HG02973 (cell line): ENCODE data around the gene RNF41.
"Not testable (repeated sequence)": the region's sequence is repeated elsewhere in the genome, so short reads cannot be mapped to it uniquely, and the experiment has no call there.

Experiments used
- ATAC-seq: cut with Tn5 transposase; IDR thresholded peaks from one replicate; pipeline ENCODE4 v1.9.1; 2021; ENCODE audit warnings: moderate library complexity; ENCODE audit not compliant: unreplicated experiment

Gene RNF41

DNA sequence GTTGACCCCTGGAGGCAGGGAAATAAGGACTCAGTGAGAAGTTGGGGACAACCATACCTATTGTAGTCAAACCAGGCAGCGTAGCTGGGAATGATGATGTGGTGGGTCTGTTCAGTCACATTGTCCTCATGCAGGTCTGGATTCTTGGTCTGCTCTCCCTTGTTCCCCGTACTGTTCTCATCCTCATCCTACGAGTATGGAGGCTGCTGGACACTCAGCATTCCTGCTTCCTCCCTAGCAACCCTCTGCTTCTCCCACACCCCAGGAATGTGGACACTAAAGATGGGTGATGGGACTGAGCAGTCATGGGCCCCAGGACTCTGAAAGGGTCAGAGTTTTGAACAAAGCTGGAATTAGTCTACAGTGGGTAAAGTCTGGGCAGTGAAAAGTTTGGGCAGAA, 43.4 kb downstream of the RNF41 start:
- no peak for ATAC-seq

- no peak for ATAC-seq
These were observed 48.9 kb downstream of the RNF41 start for GRCh38 chr12:56172839-56173238.

GRCh38 chr12:56169229-56169759, 52.4 kb downstream of the RNF41 start:
- no peak for ATAC-seq

GRCh38 chr12:56165369-56165768, 56.4 kb downstream of the RNF41 start:
- ATAC-seq: no peak

GRCh38 chr12:56164345-56164729, 57.4 kb downstream of the RNF41 start:
- no peak for ATAC-seq

- no peak for ATAC-seq
These were observed 58.0 kb downstream of the RNF41 start for GRCh38 chr12:56163533-56164344.

DNA sequence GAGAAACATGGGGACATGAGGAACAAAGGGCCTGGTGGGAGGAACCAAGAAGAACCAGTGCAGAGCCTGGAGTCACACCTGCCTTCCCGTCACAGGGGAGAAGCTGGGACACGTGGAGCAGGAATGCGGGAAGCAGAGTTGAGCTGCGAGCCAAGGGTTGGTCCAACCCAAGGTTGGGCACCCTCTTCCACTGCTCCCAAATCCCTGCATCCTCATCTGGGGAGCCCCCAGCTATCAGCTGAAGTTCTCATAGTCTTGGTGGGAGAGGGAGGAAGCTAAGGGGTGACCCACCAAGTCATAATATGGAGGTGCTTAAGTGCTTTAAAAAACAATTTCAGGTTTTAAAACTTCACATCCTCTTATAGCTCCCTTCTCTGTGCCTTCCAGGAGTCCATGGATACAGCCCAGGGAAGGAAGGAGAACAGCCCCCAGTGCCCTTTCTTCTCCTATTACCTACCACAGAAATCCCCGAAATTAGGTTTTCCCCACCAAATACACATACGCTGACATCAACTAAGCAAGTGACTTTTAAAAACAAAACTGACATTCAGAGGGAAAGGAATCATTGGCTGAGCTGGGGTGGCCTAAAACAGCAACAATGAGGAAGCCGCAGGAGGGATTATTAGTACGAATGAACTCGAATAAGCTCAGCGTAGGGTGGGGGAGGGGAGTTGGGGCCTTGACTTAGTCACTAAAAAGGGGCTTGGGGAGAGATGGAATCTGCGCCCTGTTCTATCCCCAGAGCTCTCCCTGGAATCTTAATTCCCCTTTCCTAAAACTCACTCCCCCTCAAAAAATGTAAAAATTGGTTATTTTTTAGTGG, 59.0 kb downstream of the RNF41 start:
- no peak for ATAC-seq

- ATAC-seq: no peak
These were observed 59.9 kb downstream of the RNF41 start for GRCh38 chr12:56161690-56162351.

DNA sequence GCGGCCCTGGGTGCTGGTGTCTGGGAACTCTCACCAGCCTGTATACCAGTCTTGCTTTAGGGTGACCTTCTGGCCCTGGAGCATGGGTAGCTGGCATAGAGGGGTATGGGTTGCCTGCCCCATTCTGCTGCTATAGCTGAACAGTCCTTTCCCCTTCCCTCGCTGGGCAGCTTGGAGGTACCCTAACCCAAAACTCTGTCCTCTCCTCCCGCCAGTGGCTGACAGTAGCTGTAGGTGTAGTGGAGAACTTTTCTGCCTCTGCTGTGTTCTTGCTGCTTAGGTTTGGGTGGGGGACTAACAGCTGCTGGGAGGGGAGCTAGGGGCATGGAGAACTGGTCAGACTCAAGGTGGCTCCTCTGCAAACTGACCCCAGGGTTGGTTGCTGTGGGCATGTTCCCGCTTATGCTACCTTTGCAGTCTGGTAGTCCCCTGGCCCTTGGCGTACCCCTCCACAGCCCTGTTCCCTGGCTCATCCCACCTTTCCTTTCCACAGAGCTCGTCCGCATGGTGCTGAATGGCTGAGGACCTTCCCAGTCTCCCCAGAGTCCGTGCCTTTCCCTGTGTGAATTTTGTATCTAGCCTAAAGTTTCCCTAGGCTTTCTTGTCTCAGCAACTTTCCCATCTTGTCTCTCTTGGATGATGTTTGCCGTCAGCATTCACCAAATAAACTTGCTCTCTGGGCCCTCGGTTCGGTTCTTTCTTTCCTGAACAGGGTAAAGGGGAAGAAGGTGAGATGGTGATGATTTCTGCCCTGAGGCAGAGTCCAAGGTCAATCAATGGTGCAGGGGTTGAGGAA, 60.6 kb downstream of the RNF41 start:
- no peak for ATAC-seq

- ATAC-seq: no peak
These were observed 61.4 kb downstream of the RNF41 start for GRCh38 chr12:56160193-56160763.

- ATAC-seq: no peak
These were observed 62.1 kb downstream of the RNF41 start for GRCh38 chr12:56159482-56160192.

DNA sequence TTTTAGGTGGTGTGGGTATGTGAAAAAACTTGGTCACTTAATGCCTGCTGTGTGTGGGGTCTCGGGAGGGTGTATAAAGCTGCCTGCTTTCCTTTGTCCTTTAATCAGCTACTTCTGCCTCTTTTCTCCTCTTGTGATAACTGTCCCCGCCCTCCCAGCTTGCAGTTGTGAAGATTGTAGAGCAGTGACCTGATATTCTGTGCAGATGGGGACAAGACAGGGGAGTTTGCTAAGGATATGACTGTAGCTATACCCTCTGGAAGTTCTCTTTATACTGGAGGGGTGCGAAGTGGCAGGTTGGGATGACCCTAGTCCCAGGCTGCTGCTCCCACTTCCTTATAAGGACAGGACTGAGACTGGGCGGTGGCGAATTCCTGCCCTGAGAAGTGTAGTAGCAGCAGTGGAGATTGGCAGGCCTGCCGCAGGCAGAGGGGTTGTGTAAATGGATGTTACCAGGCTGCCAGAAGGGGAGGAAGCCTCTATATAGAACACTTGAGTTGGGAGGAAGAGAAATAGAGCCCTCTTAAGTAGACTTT, 62.7 kb downstream of the RNF41 start:
- no peak for ATAC-seq

DNA sequence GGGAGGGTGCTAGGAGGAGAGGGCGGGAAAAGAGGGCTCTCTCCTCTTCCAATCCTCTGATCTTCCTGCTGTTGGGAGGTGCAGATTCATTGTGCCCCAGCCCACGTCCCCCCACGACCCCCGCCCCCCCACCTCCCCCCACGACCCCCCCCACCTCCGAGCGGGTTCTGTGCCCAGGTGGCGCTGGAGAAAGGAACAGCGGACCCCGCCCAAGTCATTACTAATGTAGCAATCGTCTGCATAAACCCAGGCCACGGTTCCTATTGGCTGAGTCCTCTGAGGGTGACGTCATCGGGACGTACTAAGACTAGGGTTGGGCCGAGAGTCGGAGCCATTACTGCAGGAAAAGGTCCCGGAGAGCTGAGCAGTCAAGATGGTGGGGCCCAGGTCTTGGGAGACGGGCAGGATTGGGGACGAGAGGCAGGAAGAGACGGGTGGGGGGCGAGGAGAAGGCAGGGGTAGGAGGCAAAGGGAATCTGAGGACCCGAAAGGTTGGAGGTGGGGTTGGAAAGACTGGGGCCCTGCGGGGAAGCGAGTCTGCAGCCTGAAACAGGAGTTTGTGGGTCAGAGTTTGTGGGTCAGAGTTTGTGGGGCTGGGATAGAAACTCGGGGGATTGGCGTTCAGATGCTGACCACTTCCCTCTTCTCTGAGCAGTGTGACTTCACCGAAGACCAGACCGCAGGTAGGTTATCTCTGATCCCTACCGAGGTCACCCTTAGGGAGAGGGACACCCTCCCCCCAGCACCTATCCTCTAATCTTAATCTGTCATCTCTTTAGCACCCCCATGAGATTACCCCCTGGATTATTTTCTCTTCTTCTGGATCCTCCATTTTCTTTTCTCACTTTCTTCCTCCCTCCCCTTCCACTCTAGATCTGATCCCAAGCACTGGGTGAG, 63.4 kb downstream of the RNF41 start, which contains the start of gene MYL6:
Gene MYL6, plus strand, starts transcription at position 331 of the 897 bp plus-strand sequence. Its CDS starts 43 bp downstream, at position 374.
- peak; percentile 73 for ATAC-seq

GRCh38 chr12:56157201-56158028, 64.3 kb downstream of the RNF41 start:
- peak; percentile 35 for ATAC-seq

GRCh38 chr12:56156464-56157200, 65.1 kb downstream of the RNF41 start:
- ATAC-seq: not testable (repeated sequence)

GRCh38 chr12:56155256-56155845, 66.4 kb downstream of the RNF41 start:
- ATAC-seq: no peak
